Measurements from ENCODE around the gene MX1.

MX1 gene

DNA sequence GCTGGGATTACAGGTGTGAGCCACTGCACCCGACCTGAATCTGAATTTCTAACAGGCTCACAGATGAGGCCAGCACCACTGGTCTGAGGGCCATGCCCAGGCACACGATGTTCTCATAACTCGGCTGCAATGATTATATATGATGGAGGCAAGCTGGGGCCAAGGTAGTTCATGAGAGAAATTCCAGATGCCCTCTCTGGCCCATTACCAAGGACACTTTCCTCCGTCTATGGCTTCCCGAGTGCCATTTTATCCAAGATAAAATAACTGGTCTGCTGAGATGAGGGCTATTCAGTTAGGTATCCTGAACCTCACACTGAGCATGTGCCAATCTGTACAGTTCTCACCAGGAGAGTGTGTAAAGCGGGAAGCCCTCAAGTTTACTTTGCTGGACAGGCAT, 65.4 kb downstream of the MX1 start:
- DNase-seq (ENCODE audit: low spot score) = no peak

DNA sequence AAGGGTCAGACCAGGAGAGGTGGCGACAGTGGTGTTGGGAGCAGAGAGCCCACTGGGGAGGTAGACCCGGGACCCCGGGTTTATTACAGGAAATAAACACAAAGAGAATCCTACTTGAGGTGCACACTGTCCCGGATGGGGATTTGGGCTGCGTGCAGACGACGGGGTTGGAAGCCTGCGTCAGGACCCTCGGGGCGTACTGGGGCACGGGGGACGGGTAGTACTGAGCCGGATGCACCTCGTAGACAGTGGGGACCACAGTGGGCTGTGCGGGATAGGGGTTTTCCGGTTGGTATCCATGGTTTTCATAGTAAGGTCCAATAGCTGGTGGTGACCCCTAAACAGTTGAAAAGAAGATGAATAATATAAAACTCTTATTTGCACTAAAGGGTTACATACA, 68.2 kb downstream of the MX1 start:
- DNase-seq (ENCODE audit: low spot score) = no peak

DNA sequence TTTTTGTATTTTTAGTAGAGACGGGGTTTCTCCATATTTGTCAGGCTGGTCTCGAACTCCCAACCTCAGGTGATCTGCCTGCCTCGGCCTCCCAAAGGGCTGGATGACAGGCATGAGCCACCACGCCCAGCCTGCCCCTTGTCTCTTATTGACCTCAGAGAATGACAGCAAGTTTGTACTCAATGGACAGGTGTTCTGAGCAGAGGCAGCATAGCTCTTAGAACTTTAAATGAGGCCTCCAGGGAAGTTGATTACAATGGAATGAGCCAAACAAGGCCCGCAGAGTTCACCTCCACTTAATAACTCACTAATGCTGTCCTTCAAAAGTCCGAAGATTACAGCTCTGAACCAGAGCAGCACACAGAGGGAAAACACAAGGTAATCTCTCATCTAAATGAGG, 71.0 kb downstream of the MX1 start:
- DNase-seq (ENCODE audit: low spot score) = no peak

DNA sequence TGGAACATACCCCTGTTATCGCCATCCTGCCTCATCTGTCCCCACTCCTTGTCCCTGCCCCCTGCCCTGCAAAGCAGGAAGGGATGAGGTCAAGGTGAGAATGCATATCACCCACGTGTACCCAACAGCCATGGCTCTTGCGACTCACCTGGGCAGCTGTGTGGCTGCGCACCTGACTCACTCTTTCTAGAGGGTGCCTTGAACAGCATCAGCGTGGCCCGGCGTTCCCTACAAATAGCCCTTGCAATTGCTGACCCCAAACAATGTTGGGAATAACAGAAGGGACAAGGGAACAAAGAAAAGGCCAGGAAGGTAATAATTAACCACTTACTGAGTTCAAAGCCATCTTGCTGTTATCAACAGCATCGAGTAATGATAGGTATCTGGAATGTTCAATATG, 71.7 kb downstream of the MX1 start:
- no peak for DNase-seq (ENCODE audit: low spot score)

DNA sequence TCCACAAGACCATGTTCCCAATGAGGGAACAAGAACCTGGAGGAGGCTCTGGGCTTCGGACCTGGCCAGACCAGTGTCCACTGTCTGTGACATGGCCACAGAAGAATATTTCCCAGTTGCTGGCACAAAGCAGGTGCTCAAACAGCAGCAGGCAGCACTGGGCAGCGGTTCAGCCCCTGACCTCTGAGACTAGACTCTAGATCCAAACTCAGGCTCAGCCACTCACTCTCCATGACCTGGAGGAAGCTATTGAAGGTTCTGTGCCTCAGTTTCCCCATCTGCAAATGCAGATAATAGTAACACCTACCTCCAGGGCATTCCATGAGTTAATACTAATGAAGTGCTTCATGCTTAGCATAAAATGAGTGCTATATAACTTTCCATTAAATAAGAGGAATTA, 73.9 kb downstream of the MX1 start:
- no peak for DNase-seq (ENCODE audit: low spot score)

DNA sequence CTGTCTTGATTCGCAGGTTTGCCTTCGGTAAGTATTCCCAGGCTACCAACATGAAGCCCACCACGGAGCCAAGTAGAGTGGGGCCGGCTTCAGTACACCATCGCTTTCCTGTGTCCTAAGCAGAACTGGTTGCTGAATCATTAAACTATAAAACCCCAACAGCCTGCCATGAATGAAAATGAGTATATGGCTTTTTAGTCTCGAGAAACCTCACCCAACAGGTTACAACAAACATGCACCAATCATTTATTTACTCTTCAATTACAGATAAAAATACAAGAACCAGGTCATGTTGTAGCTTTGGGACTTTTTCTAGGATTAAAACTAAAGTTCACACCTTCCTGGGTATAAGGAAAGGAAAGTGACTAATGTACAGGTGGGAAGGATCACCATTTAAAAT, 74.3 kb downstream of the MX1 start:
- no peak for DNase-seq (ENCODE audit: low spot score)

DNA sequence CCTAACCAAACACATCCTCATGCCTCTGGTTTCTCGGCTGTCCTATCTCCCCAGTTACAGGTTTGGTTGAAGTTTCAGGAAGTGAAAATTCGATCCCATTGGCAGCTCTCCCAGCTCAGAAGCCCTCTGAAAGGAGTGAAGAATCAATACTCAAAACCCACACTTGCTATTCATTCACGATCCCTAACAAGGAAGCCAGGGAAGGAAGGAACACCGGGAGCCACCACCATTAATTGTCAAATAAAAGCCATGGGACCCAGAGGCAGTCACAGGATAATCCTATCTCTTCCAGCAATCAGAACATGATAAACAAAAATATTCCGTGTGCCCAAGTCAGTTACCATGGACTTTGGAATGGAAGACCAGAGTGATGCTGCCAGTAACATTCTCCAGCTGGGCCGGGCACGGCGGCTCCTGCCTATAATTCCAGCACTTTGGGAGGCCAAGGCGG, 74.9 kb downstream of the MX1 start:
- no peak for DNase-seq (ENCODE audit: low spot score)

DNA sequence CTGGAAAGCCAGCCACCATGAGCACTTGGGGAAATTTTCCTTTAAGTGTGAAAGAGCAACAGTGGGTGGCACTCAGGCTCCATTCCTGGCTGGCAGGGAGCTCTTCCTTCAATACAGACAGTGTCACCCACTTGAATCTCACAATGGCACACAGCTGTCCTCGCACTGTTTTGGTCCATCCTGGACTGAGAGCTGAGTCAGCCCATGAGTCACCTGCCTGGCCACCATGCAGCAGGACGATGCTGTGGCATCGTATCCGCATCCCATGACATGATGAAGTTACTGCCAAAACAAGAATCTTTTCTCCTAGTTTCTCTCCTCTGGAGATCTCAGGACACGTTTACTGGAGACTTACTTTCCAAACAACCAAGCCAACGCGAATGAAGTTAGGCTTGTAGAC, 75.9 kb downstream of the MX1 start:
- no peak for DNase-seq (ENCODE audit: low spot score)

DNA sequence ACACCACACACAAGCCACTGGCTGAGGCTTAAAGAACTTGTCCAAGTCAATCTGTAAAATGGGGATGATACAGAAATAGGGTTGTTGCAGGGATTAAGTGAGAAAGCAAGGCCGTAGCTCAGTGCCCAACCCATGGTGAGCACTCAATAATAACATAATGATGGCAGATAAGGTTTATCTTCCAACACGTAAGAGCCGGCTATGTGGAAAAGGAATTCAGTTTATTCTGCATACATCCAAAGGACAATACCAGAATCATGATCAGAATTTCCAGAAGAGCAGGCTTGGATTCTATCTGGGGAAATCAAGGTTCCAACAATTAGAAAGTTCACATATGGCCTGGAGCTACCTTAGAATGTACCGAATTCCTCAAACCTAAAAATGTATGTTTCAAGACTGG, 77.3 kb downstream of the MX1 start:
- DNase-seq (ENCODE audit: low spot score) = no peak

DNA sequence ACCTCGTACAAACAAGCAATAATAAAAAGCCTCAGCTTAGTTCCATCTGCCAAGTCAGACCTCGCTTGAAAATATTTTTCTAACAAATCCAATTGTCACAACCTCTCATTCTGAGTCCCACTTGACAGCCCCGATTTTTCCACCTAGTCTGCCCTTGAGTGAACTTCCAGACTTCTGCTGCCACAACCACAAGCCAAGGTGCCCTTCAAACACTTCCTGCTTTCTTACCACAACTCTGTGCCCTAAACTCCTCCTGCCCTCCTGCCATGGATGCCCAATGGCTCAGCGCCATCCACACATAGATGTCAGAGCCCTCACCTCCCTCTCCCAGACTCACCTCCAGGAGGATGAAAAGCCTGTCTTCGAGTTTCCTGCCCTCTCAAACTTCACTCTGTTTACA, 78.0 kb downstream of the MX1 start:
- DNase-seq (ENCODE audit: low spot score) = no peak

DNA sequence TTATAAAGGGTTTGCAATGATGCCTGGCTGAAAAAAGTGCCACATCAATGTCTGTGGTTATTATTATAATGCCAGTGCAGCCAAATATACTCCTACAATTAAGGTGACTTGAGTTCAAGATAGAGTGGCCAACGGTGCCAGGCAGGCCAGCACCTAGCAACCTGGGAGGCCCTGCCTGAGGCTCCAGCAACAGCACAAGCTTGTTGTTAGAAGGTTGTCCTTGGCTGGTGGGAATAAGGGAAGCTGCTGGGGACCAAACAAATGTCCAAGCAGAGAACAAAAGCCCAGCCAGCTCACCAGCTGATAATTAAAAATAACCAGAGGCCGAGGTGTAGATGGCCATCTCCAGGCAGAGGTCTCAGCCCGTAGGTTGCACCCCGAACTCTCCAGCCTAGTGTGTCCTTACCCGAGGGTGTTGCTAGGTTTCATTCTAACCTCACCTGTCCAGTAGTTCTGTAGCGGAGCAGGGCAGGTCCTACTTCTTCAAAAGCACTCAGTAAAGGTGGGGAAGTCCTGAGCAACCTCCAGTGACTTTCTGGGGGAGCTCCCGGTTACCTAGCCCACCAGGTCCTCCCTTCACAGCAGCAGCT, 80.1 kb downstream of the MX1 start:
- no peak for DNase-seq (ENCODE audit: low spot score)

DNA sequence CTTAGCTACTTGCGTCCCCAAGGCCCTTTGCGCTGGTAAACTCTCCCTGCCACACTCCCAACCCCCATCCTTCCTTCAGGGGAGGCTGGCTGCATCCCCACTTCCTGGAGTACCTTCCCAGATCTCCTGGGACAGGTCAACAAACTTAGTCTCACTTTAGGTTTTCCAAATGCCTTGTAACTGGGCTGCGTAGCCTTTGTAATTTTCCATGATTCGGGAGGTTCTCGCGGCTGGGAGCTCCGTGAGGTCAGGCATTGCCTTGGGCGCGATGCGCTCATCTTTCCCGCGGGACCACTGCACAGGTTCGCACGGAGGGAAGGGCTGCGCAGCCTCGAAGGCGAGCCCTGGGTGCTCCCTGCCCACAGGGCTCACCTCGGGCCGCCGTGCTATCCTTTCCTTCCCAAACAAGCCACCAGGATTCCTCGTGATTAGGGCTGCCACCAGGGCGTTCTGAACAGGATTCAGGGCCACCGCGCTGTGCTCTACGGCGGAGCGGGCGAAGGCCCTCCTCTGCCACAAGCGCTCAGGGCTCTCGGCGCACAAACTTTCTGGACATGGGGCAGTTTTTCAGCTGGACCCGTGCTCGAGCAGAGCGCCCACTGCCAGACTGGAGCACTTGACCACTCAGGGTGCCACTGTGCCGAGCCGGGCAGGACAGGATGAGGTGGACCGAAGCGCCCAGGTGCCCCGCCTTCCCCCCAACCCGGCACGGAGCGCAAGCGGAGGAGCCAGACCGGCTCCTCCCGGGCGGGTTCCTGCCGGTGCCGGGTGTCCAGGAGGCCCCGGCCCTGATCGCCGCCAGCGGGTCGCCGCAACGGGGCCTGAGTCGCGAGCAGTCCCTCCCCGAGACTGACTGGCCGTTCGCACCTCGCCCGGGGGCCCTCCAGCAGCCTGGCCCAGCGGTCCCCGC, 80.8 kb downstream of the MX1 start:
- no peak for DNase-seq (ENCODE audit: low spot score)

DNA sequence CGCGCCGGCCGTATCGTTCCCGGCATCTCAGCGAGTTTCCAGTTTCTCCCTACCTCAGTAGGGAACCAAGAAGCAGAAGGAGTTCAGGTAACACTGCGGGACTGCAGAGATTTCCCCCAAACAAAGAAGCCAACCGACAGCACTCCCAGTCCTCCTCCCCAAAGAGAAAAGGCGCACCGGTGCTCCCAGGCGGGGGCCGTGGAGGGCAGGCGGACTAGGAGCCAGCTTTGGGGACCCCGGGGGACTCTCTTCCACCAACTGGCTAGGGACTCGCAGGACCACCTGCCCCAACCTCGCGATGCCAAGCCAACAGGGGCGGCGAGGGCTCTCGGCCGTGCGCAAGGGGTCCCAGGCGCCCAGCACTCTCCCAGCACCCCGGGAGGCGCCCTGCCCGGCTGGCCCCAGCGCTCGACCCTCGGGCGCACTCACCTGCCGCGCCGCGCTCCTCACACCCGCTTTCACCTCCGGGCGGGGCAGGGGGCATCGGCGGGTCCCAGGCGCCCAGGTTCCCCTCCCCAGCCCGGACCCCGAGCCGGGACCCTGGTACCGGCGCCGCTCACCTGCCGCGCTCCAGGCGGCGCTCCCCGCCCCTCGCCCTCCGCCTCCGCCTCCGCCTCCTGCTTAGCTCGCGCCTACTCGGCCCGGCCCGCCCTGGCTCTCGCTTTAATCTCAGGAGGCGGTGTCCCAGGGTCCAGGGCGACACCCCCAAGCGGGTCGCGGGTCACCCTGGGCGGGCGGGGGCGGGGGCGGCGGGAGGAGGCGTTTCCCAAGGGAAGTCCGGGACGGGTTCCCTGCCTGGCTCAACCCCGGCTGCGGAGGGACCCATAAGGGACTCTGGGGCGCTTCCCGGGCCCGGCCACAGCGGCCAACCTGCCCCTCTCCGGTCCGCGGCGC, 81.7 kb downstream of the MX1 start, which contains the start of gene TMPRSS2:
Gene TMPRSS2 (minus strand): TSS at position 638 of the 894 bp plus-strand sequence. CDS start 10,025 bp downstream, outside the sequence.
- no peak for DNase-seq (ENCODE audit: low spot score)

DNA sequence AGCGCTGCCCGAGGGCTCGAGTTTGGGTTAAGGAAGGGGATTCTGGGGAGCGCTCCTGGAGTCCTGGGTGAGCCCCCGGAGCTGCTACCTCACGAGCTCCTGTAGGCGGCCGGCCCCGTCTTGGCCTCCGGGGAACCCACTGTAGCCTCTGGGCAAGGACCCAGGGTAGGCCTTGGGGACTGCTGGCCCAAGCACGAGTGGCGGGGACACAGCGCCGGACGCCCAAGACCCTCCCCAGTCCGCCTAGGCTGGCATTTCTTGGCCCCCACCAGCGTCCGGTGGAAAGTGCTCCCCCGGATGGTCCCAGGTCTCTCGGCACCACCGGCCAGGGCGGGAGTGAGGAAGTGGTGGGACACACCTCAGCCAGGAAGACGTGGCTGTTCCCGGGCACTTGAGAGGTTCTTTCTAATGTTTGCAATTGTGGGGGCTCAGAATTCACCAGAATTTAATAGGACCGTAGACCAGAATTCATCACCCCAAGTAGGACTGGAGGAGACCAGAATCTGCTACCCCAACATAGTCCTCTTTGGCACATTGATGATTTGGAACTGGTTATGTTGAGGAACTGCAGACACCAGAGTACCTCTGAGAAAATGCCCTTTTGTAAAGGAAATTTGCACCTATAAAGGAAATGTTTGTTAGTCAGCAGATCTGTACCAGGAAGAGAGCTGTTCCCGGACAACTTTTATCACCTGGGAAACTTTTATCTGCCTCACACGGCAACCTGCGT, 82.5 kb downstream of the MX1 start:
- DNase-seq (ENCODE audit: low spot score) = no peak

All from D341Med (cell line).